GM18505 (cell line): ENCODE measurements around the gene ALAS2.
"Not testable (repeated sequence)": the region's sequence is repeated elsewhere in the genome, so short reads cannot be mapped to it uniquely, and the experiment has no call there.

Experiments used
- ATAC-seq: cut with Tn5 transposase; IDR thresholded peaks from one replicate; pipeline ENCODE4 v1.9.1; 2021; ENCODE audit not compliant: unreplicated experiment
- POLR2A ChIP-seq: IDR thresholded peaks from 4 replicates; pipeline ENCODE4 v1.6.1; 2011; ENCODE audit warnings: borderline replicate concordance; ENCODE audit not compliant: insufficient read depth, insufficient read length; ENCODE audit errors: extremely low read depth

ALAS2 gene

GRCh38 chrX:55030271-55031205, at the start of gene ALAS2:
ALAS2 (minus strand) TSS chrX:55030977; CDS start chrX:55026000, 4,977 bp downstream.
- no peak for TF ChIP-seq POLR2A

GRCh38 chrX:55074851-55075467, 44.2 kb upstream of the ALAS2 start, which contains the start of gene PAGE2B:
PAGE2B (plus strand) TSS chrX:55075030; CDS start chrX:55076042, 1,012 bp downstream.
- no peak for TF ChIP-seq POLR2A
- ATAC-seq: no peak

More at GRCh38 chrX:55030271-55031205, at the start of gene ALAS2:
- ATAC-seq: no peak

GRCh38 chrX:55072286-55072685, 41.5 kb upstream of the ALAS2 start:
- TF ChIP-seq POLR2A: no peak

GRCh38 chrX:55067180-55067579, 36.4 kb upstream of the ALAS2 start:
- ATAC-seq: not testable (repeated sequence)

More at GRCh38 chrX:55072286-55072685, 41.5 kb upstream of the ALAS2 start:
- ATAC-seq: no peak

- TF ChIP-seq POLR2A: no peak
- no peak for ATAC-seq
These were observed 27.0 kb upstream of the ALAS2 start for GRCh38 chrX:55057675-55058249.

GRCh38 chrX:55056820-55057674, 26.3 kb upstream of the ALAS2 start:
- TF ChIP-seq POLR2A: no peak
- ATAC-seq: no peak

GRCh38 chrX:55050599-55050998, 19.8 kb upstream of the ALAS2 start:
- not testable (repeated sequence) for ATAC-seq

GRCh38 chrX:55041514-55041913, 10.7 kb upstream of the ALAS2 start:
- no peak for TF ChIP-seq POLR2A
- no peak for ATAC-seq

- ATAC-seq: no peak
- no peak for TF ChIP-seq POLR2A
These were observed 8.7 kb upstream of the ALAS2 start for GRCh38 chrX:55039471-55039870.

GRCh38 chrX:55033429-55033828, 2.7 kb upstream of the ALAS2 start:
- TF ChIP-seq POLR2A: no peak
- ATAC-seq: no peak

GRCh38 chrX:55029291-55029690, 1.5 kb downstream of the ALAS2 start:
- no peak for TF ChIP-seq POLR2A
- no peak for ATAC-seq

GRCh38 chrX:55028611-55029010, 2.2 kb downstream of the ALAS2 start:
- no peak for TF ChIP-seq POLR2A
- no peak for ATAC-seq

GRCh38 chrX:55028040-55028439, 2.7 kb downstream of the ALAS2 start:
- no peak for TF ChIP-seq POLR2A
- no peak for ATAC-seq
